ENCODE results near the gene MAN2B2. TPM values are rescaled to one million over a fixed set of nuclear protein-coding genes. Genes with fewer than 3 reads are reported as not detected.
"Not testable (repeated sequence)": the region's sequence is repeated elsewhere in the genome, so short reads cannot be mapped to it uniquely, and the experiment has no call there.

MAN2B2 gene
- total and polyA plus RNA-seq, 4 experiments from 2014 or later = 11.2 to 53.2 (median 41.0) TPM

GRCh38 chr4:6663596-6664393 lies 88.8 kb downstream of the MAN2B2 start:
- no peak for DNase-seq
- Histone ChIP-seq H3K9me3 (ENCODE audit: control insufficient read depth in 1 of 2, low read length in 2 of 2) (no peaks in the 10 kb centered on the region), H3K36me3 (ENCODE audit: insufficient read depth, low read length) (no peaks in the 10 kb centered on the region), H3K27ac (ENCODE audit: low read depth, low read length) (no peak overlapping the region), H3K4me3 (ENCODE audit: low read length in 2 of 2) (peak overlapping the region in 1 of 2 donors; percentile 19), H3K27me3 (ENCODE audit: insufficient read depth, low read length) (no peaks in the 10 kb centered on the region), H3K4me1 (ENCODE audit: insufficient read depth, low read length) (peaks cover 19% of the 10 kb centered on the region)
- no peaks in the 10 kb centered on the region for H3K36me3 Mint-ChIP-seq
- H3K4me3 Mint-ChIP-seq = peak overlapping the region in 6 of 8 donors; percentile 6 to 72 (median 45)
- ChIA-PET POLR2A (ENCODE audit: partially characterized antibody) (interaction anchor here (0.6 to 4.1 kb wide), 17 partner anchors 10 to 332 kb away, joined by 3 to 34 read pairs (median 4); partner anchors contain the start of genes BLOC1S4, MAN2B2, MRFAP1 and MRFAP1L1), CTCF (ENCODE audit: partially characterized antibody) (interaction anchor here (1.0 to 3.4 kb wide), 12 partner anchors 10 to 245 kb away, joined by 3 to 19 read pairs (median 4); partner anchors contain the start of gene MRFAP1L1)
- no peak overlapping the region for H3K27ac Mint-ChIP-seq
- H3K27me3 Mint-ChIP-seq = no peaks in the 10 kb centered on the region
- H3K9me3 Mint-ChIP-seq = no peaks in the 10 kb centered on the region
- peaks cover 0 to 15% (median 7%) of the 10 kb centered on the region in 4 donors for H3K4me1 Mint-ChIP-seq
- intact Hi-C loops (cut with micrococcal nuclease) = loop anchor here (1.0 kb wide), 2 partner anchors 11 to 23 kb away; partner anchors contain the start of gene MRFAP1

- Mint-ChIP-seq H3K27ac (no peak overlapping the region), H3K4me1 (peaks cover 0 to 5% (median 2%) of the 10 kb centered on the region in 4 donors), H3K36me3 (peaks cover 0 to 3% of the 10 kb centered on the region in 2 donors), H3K9me3 (no peaks in the 10 kb centered on the region), H3K4me3 (no peak overlapping the region), H3K27me3 (no peaks in the 10 kb centered on the region)
- no peak overlapping the region for H3K27ac ChIP-seq (ENCODE audit: low read depth, low read length)
- H3K9me3 ChIP-seq (ENCODE audit: control insufficient read depth in 1 of 2, low read length in 2 of 2) = no peaks in the 10 kb centered on the region
- no peaks in the 10 kb centered on the region for H3K27me3 ChIP-seq (ENCODE audit: insufficient read depth, low read length)
- intact Hi-C loops (cut with micrococcal nuclease) = no loop called here
- ChIA-PET CTCF (ENCODE audit: partially characterized antibody) (interaction anchor here (1.2 to 3.4 kb wide), 4 partner anchors 10 to 208 kb away, joined by 4 to 19 read pairs (median 8); no protein-coding TSS in a partner anchor), POLR2A (ENCODE audit: partially characterized antibody) (interaction anchor here (1.6 to 4.1 kb wide), 3 partner anchors 8 to 38 kb away, joined by 5 to 34 read pairs (median 26); partner anchors contain the start of gene MRFAP1)
- no peak for DNase-seq
- H3K4me1 ChIP-seq (ENCODE audit: insufficient read depth, low read length) = peaks cover 11% of the 10 kb centered on the region
- H3K36me3 ChIP-seq (ENCODE audit: insufficient read depth, low read length) = no peaks in the 10 kb centered on the region
- H3K4me3 ChIP-seq (ENCODE audit: low read length in 2 of 2) = no peak overlapping the region
Observed at GRCh38 chr4:6665320-6665654, 90.3 kb downstream of the MAN2B2 start.

GRCh38 chr4:6668391-6668790 lies 93.4 kb downstream of the MAN2B2 start:
- Histone ChIP-seq H3K4me1 (ENCODE audit: insufficient read depth, low read length) (peaks cover 15% of the 10 kb centered on the region), H3K4me3 (ENCODE audit: low read length in 2 of 2) (no peak overlapping the region), H3K27ac (ENCODE audit: low read depth, low read length) (no peak overlapping the region), H3K27me3 (ENCODE audit: insufficient read depth, low read length) (no peaks in the 10 kb centered on the region), H3K36me3 (ENCODE audit: insufficient read depth, low read length) (no peaks in the 10 kb centered on the region), H3K9me3 (ENCODE audit: control insufficient read depth in 1 of 2, low read length in 2 of 2) (no peaks in the 10 kb centered on the region)
- ChIA-PET CTCF (ENCODE audit: partially characterized antibody) (no interaction called here), POLR2A (ENCODE audit: partially characterized antibody) (no interaction called here)
- H3K4me3 Mint-ChIP-seq = no peak overlapping the region
- peaks cover 0 to 2% (median 0%) of the 10 kb centered on the region in 8 donors for H3K9me3 Mint-ChIP-seq
- intact Hi-C loops (cut with micrococcal nuclease) = no loop called here
- no peak for DNase-seq
- H3K27ac Mint-ChIP-seq = no peak overlapping the region
- H3K36me3 Mint-ChIP-seq = peaks cover 2 to 5% of the 10 kb centered on the region in 2 donors
- no peaks in the 10 kb centered on the region for H3K27me3 Mint-ChIP-seq
- H3K4me1 Mint-ChIP-seq = peaks cover 0 to 13% (median 4%) of the 10 kb centered on the region in 4 donors

GRCh38 chr4:6671648-6672047 lies 96.7 kb downstream of the MAN2B2 start:
- POLR2A ChIA-PET (ENCODE audit: partially characterized antibody) = interaction anchor here (3.7 to 17.1 kb wide), 4 partner anchors 8 to 32 kb away, joined by 34 to 1401 read pairs (median 106); partner anchors contain the start of genes BLOC1S4, MRFAP1, MRFAP1L1 and S100P
- Histone ChIP-seq H3K4me3 (ENCODE audit: low read length in 2 of 2) (no peak overlapping the region), H3K36me3 (ENCODE audit: insufficient read depth, low read length) (peaks cover 11% of the 10 kb centered on the region), H3K9me3 (ENCODE audit: control insufficient read depth in 1 of 2, low read length in 2 of 2) (no peaks in the 10 kb centered on the region), H3K27me3 (ENCODE audit: insufficient read depth, low read length) (no peaks in the 10 kb centered on the region), H3K27ac (ENCODE audit: low read depth, low read length) (no peak overlapping the region), H3K4me1 (ENCODE audit: insufficient read depth, low read length) (peaks cover 24% of the 10 kb centered on the region)
- Mint-ChIP-seq H3K4me3 (peak overlapping the region in 2 of 8 donors; percentile 6 to 20), H3K27me3 (no peaks in the 10 kb centered on the region), H3K9me3 (peaks cover 0 to 7% (median 0%) of the 10 kb centered on the region in 8 donors), H3K27ac (peak overlapping the region in 2 of 7 donors; percentile 42 to 52), H3K4me1 (peaks cover 21 to 39% (median 31%) of the 10 kb centered on the region in 4 donors), H3K36me3 (peaks cover 23 to 30% of the 10 kb centered on the region in 2 donors)
- intact Hi-C loops (cut with micrococcal nuclease) = no loop called here
- DNase-seq = no peak
- CTCF ChIA-PET (ENCODE audit: partially characterized antibody) = interaction anchor here (2.1 to 5.2 kb wide), 2 partner anchors 47 to 202 kb away, joined by 6 to 115 read pairs; partner anchors contain the start of gene BLOC1S4

GRCh38 chr4:6672131-6672530 lies 97.1 kb downstream of the MAN2B2 start:
- CTCF ChIA-PET (ENCODE audit: partially characterized antibody) = interaction anchor here (2.1 to 7.6 kb wide), 3 partner anchors 18 to 201 kb away, joined by 6 to 155 read pairs (median 115); partner anchors contain the start of gene BLOC1S4
- no peaks in the 10 kb centered on the region for H3K27me3 ChIP-seq (ENCODE audit: insufficient read depth, low read length)
- peaks cover 25 to 44% (median 36%) of the 10 kb centered on the region in 4 donors for H3K4me1 Mint-ChIP-seq
- no peak overlapping the region for H3K4me3 ChIP-seq (ENCODE audit: low read length in 2 of 2)
- peaks cover 28% of the 10 kb centered on the region for H3K4me1 ChIP-seq (ENCODE audit: insufficient read depth, low read length)
- no peaks in the 10 kb centered on the region for H3K9me3 ChIP-seq (ENCODE audit: control insufficient read depth in 1 of 2, low read length in 2 of 2)
- DNase-seq = no peak
- H3K36me3 Mint-ChIP-seq = peaks cover 25 to 34% of the 10 kb centered on the region in 2 donors
- H3K4me3 Mint-ChIP-seq = peak overlapping the region in 2 of 8 donors; percentile 6 to 20
- peaks cover 11% of the 10 kb centered on the region for H3K36me3 ChIP-seq (ENCODE audit: insufficient read depth, low read length)
- POLR2A ChIA-PET (ENCODE audit: partially characterized antibody) = interaction anchor here (3.7 to 17.1 kb wide), 4 partner anchors 9 to 32 kb away, joined by 34 to 1401 read pairs (median 106); partner anchors contain the start of genes BLOC1S4, MRFAP1, MRFAP1L1 and S100P
- H3K9me3 Mint-ChIP-seq = peaks cover 0 to 7% (median 0%) of the 10 kb centered on the region in 8 donors
- peak overlapping the region in 1 of 7 donors; percentile 52 for H3K27ac Mint-ChIP-seq
- intact Hi-C loops (cut with micrococcal nuclease) = no loop called here
- no peak overlapping the region for H3K27ac ChIP-seq (ENCODE audit: low read depth, low read length)
- no peaks in the 10 kb centered on the region for H3K27me3 Mint-ChIP-seq

GRCh38 chr4:6672541-6673190 lies 97.7 kb downstream of the MAN2B2 start:
- intact Hi-C loops (cut with micrococcal nuclease); H3K9me3 Mint-ChIP-seq; H3K9me3 ChIP-seq (ENCODE audit: control insufficient read depth in 1 of 2, low read length in 2 of 2); H3K27me3 Mint-ChIP-seq; H3K4me3 ChIP-seq (ENCODE audit: low read length in 2 of 2); DNase-seq; H3K27me3 ChIP-seq (ENCODE audit: insufficient read depth, low read length): not testable (repeated sequence)
- Histone ChIP-seq H3K36me3 (ENCODE audit: insufficient read depth, low read length) (peaks cover 11% of the 10 kb centered on the region), H3K4me1 (ENCODE audit: insufficient read depth, low read length) (peaks cover 34% of the 10 kb centered on the region), H3K27ac (ENCODE audit: low read depth, low read length) (peak overlapping the region; percentile 71)
- ChIA-PET CTCF (ENCODE audit: partially characterized antibody) (interaction anchor here (1.3 to 7.6 kb wide), 8 partner anchors 8 to 201 kb away, joined by 4 to 189 read pairs (median 49); partner anchors contain the start of genes BLOC1S4, MRFAP1, MRFAP1L1 and S100P), POLR2A (ENCODE audit: partially characterized antibody) (interaction anchor here (0.8 to 17.1 kb wide), 11 partner anchors 9 to 395 kb away, joined by 3 to 1401 read pairs (median 17); partner anchors contain the start of genes BLOC1S4, GRPEL1, MAN2B2 and MRFAP1)
- Mint-ChIP-seq H3K4me1 (peaks cover 31 to 49% (median 41%) of the 10 kb centered on the region in 4 donors), H3K36me3 (peaks cover 30 to 40% of the 10 kb centered on the region in 2 donors), H3K4me3 (peak overlapping the region in 3 of 8 donors; percentile 96 to 99 (median 99)), H3K27ac (peak overlapping the region in 2 of 7 donors; percentile 95 to 97)

Measured in CD4-positive, alpha-beta memory T cell (primary cell).